HG02885 (cell line): ENCODE results near the gene VWA5B1.
"Not testable (repeated sequence)": the region's sequence is repeated elsewhere in the genome, so short reads cannot be mapped to it uniquely, and the experiment has no call there.

ENCODE experiments used
- ATAC-seq: cut with Tn5 transposase; IDR thresholded peaks from one replicate; pipeline ENCODE4 v1.9.1; 2021; ENCODE audit warnings: mild to moderate bottlenecking; ENCODE audit not compliant: unreplicated experiment, poor library complexity

VWA5B1 gene

DNA sequence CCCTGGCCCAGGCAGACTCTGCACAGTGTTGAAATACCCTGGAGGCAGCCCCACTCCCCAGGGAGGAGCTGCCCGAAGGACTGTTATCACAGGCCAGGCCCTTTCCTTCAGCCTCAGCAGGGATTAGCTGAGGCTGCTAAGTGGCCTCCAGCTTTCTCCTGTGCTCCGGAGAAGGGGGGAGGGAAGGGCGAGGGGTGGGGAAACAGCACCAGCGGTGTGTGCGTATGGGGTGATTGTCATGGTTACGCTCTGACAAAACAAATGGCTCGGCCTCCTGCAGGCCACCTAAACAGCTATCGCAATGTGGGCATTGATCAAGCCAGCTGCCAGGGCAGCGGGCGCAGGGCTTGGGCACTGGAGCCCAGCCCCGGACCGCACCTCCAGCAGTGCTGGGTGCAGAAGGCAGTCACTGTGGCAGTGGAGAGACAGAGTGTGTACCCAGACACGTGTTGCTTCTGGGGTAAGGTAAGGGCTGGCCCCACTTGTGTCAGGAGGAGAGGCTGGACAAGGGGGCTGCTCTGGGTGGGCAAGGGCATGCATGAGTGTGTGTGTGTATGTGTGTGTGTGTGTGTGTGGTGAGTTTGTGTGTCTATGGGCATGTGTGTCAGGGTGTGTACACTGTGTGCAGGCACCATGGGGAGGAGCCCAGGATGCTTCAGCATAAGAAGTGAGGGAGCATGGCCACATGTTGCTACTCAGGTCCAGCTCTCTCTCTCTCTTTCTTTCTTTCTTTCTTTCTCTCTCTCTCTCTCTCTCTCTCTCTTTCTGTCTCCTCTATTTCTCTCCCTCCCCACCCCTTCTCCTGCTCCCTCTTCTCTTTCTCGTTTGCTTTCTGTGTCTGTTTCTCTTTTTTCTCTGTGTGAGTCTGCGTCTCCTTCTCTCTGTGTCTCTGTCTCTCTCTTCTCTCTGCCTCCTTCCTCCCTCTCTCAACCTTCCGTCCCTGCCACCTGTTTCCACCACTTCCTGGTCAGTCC, at the start of gene VWA5B1:
TSS of gene VWA5B1 (plus strand) at position 252 of the 974 bp plus-strand sequence. CDS start 19,727 bp downstream, outside the sequence.
- ATAC-seq, result no peak

- ATAC-seq, result no peak
Measured at GRCh38 chr1:20242890-20243479, 47.7 kb upstream of the VWA5B1 start.

- ATAC-seq, result no peak
Measured at GRCh38 chr1:20248971-20249612, 41.6 kb upstream of the VWA5B1 start.

DNA sequence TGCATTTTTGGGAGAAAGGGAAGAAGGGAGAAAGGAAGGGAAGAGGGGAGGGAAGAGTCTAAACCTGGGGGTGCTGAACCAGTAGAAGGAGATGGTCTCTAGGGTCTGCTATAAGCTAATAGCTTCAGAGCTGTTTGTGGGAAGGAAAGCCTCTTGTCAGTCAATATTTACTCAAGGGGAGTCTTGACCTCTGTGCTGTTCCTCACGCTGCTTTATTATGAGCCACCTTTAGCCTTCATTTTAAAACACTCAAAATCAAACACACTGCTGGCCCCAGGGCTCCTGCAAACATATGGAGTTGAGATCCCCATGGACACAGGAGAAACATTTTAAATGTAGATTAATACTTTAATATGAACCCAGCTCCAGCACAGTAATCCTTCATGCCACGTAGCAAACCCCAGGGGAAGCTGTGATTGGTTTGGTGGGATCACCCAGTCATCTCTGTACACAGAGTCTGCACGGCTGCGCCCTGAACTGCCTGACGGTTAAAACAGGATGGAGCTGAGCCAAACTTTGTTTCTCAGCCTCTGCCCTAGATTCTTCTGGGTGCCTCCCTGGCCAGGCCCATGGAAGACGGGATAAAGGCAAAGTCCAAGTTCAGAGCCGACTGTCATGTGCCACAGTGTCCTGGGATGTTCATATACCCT, 40.2 kb upstream of the VWA5B1 start:
- ATAC-seq, result no peak

GRCh38 chr1:20252587-20252986, 38.1 kb upstream of the VWA5B1 start:
- no peak for ATAC-seq

- no peak for ATAC-seq
Measured at GRCh38 chr1:20255666-20256065, 35.0 kb upstream of the VWA5B1 start.

DNA sequence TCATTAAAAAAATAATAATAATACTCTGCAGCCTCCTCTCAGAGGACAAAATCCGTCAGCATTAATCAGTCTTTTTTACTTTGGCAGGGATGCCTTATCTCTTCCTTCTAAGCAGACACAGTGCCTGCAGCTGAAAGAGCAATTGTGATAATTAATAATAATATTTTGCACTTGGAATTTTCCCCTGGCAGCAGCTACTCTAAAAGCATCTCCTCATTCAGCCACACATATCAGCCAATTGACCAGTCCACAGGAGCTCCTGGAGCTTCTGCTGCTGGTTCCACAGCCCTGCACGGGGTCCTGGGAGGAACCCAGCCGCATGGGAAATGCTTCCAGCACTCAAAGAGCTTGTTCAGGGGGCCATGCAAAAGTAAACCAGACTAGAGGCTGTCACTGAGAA, 31.0 kb upstream of the VWA5B1 start:
- no peak for ATAC-seq

DNA sequence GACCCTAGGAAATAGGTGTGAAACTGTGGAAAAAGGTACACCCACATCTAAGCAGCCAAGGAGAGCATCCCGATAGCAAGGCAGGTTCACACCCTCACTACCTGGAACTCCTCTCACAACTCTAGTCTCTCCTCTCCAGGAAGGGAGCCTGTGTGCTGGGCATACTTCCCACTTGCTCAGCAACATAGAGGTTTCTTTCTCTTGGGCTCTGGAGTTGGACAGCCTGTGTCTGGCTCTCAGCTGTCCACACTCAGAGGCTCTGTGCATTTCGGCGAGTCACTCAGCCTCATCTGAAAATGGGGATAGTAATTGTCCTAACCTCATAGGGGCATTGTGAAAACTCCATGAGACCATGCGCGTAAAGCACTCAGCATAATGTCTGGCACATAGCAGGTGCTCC, 29.6 kb upstream of the VWA5B1 start:
- no peak for ATAC-seq

GRCh38 chr1:20262810-20263534, 27.7 kb upstream of the VWA5B1 start:
- ATAC-seq, result no peak

DNA sequence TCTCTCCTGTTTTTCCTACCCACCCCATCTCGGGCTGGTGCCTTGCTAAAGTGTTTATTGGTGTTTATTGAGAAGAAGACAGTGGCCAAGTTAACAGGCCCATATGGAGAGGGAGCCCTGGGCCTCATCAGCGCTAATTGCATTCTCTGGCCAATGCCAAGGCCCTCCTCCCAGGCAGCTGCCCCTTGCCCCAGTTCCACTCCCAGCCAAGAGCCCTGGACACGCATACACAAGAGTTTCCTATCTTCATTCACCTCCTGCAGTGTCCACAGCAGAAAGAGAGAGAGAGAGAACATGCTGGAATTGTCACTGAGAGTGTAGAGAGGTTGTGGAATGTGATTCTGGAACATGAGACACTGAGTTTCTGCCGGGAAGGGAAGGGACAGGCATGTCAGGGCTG, 25.4 kb upstream of the VWA5B1 start:
- no peak for ATAC-seq

DNA sequence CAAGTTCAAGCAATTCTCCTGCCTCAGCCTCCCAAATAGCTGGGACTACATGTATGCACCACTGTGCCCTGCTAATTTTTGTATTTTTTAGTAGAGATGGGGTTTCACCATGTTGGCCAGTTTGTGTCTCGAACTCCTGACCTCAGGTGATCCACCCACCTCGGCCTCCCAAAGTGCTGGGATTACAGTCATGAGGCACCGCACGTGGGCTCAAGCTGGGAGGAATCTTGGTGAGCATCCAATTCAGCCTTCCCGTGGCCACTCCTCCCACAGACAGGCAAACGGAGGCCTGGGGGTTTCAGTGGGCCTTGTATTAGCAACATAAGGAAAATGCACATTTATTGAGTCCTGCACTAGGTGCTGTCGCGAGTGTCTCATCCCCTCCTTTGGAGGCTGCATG, 24.5 kb upstream of the VWA5B1 start:
- no peak for ATAC-seq

DNA sequence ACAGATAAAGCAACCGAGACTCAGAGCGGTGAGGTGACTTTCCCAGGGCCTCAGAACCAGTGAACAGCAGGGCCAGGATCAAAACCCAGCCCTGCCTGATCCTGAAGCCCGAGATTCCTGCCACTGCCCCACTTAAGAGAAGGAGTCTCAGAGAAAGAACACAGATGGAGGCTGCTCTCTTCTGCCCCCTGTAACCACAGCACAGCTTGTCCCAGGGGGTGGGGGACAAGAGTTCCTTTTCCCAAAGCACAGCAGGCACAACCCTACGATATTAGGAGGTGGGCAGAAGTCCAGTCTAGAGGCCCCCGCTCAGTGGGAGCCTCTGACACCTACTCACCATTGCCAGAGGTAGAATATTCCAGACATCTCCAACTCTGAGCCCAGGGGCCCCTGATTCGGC, 24.0 kb upstream of the VWA5B1 start:
- ATAC-seq, result no peak

- ATAC-seq, result no peak
Measured at GRCh38 chr1:20271498-20272400, 18.9 kb upstream of the VWA5B1 start.

- ATAC-seq, result not testable (repeated sequence)
Measured at GRCh38 chr1:20273716-20274115, 17.0 kb upstream of the VWA5B1 start.

DNA sequence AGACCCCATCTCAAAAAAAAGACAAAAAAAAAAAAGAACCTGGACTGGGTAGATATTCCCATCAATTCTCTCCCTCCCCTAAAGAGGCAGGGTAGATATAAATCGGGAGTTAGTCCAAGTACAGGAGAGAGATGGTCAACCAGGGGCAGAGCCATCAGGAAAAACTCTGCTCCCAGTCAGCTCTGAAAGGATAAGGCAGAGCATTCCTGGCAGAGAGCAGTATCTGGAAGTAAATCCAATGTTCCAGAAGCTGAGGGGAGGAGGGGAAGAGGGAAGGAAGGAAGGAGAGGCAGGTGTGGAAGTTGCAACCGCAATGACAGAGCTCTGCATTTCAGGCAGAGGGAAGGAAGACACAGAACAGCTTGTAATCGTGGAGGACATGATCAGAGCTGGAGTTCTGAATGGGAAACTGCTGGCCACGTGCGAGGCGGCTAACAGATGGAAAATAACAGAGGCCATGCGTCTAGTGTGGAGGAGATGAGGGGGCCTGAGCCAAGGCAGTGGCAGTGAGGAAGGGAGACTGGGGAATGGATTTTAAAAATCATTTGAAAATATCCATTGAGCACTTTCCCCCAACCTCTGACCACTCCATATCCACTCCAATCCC, 15.3 kb upstream of the VWA5B1 start:
- ATAC-seq, result no peak

DNA sequence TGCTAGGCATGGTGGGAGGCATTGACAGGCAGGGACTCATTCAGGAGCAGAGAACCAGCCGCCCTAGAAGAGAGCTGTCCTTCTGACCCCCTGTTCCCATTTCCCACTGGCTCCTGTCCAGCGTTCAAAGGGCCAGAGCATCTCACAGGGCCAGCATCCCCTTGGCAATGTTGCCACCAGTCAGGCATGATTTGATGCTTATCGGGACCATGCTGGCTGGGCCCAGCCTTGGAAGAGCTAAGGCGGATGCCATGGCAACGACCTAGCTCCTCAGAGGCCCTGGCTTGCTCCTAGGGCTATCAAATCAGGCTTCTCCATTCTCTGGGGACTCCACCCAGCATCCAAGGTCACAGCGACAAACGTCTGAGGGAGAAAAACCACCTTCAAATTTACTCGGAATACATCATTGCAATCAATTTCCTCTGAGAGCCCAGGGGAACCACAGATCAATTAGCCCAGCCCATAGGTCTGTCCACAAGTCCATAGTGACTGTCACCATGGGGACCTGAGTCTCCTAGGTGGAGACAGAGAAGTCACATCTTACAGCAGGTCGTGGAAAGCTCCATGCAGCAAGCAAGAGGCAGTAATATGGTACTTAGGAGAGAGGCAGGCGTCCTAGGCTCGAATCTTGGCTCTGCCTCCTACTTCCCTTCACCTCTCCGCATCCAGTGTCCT, 14.1 kb upstream of the VWA5B1 start:
- no peak for ATAC-seq

DNA sequence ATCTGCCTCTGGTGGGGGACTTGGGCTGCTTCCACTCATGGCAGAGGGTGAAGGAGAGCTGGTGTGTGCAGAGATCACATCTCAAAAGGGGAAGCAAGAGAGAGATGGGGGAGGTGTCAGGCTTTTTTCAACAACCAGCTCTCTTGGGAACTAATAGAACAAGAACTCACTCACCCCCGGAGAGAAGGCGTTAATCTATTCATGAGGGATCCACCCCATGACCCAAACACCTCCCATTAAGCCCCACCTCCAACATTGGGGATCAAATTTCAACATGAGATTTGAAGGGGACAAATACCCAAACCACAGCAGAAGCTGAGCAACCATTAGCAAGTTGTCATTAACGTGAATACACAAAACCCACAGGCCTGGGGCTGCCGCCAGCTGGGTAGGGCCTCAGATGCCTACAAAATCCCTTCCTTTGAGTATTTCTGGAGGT, 12.0 kb upstream of the VWA5B1 start:
- no peak for ATAC-seq

- no peak for ATAC-seq
Measured at GRCh38 chr1:20279509-20279908, 11.2 kb upstream of the VWA5B1 start.
